Uterus (tissue), 4 donors: ENCODE results near the gene PIP5K1C. TPM values are rescaled to one million over a fixed set of nuclear protein-coding genes. Genes with fewer than 3 reads are reported as not detected.

Source experiments
- DNase-seq, 2 donors: peaks; one replicate each; pipeline ENCODE4 v3.0.0-alpha.2; 2019 to 2020
- H3K27ac ChIP-seq, 2 donors: fragments of 200-600 bp; sonication (generic); 1 replicate in 1 of 2; 2 replicates in 1 of 2; pipeline ENCODE4 v1.5.1; 2016 to 2018
- H3K27me3 ChIP-seq, 2 donors: fragments of 200-600 bp; sonication (generic); one replicate each; pipeline ENCODE4 v1.5.1; 2018 to 2019; ENCODE audit warnings: control low read depth in 1 of 2
- H3K36me3 ChIP-seq, 2 donors: fragments of 200-600 bp; sonication (generic); one replicate each; pipeline ENCODE4 v1.5.1; 2019; ENCODE audit warnings: control low read depth in 1 of 2
- H3K4me1 ChIP-seq, 2 donors: fragments of 200-600 bp; sonication (generic); one replicate each; pipeline ENCODE4 v1.5.1; 2018 to 2019; ENCODE audit warnings: control low read depth in 1 of 2
- H3K4me3 ChIP-seq, 2 donors: fragments of 200-600 bp; sonication (generic); 1 replicate in 1 of 2; 2 replicates in 1 of 2; pipeline ENCODE4 v1.5.1; 2018 to 2019; ENCODE audit warnings: mild to moderate bottlenecking in 1 of 2
- H3K9me3 ChIP-seq, 2 donors: fragments of 200-600 bp; sonication (generic); one replicate each; pipeline ENCODE4 v1.5.1; 2019; ENCODE audit warnings: control low read depth in 1 of 2
- CTCF ChIP-seq, 4 experiments: fragments of 200-600 bp in 2 of 4; fragments of 450-650 bp in 2 of 4; sonication (generic) in 2 of 4; IDR thresholded peaks; one replicate each; pipeline ENCODE4 v1.5.1; 2016 to 2019; ENCODE audit warnings: antibody characterized with exemption in 4 of 4, mild to moderate bottlenecking in 2 of 4, moderate library complexity in 1 of 4
- POLR2A ChIP-seq, 2 donors: fragments of 450-650 bp; IDR thresholded peaks; one replicate each; pipeline ENCODE4 v1.6.1; 2016; ENCODE audit warnings: antibody characterized with exemption in 2 of 2, mild to moderate bottlenecking in 1 of 2, moderate library complexity in 1 of 2
- intact Hi-C: fragments of 100-400 bp; cut with DNase I; formaldehyde crosslinking; loops from one replicate; pipeline ENCODE4 v1.15.1; 2023; ENCODE audit warnings: low total_unique reads
- total RNA-seq, 4 donors: library from RNA; depleted of rRNA in 3 of 4; stranded (reverse); fragments of >200 nt in 3 of 4; gene quantifications; one replicate each; pipeline versions ENCODE4 v1.1.0 to v1.2.4, GENCODE V29; 2014 to 2023
- donor health status: DM: yes; HTN: yes; CAD: no.

The PIP5K1C gene
- total RNA-seq, 4 donors from 2014 or later = 6.2 to 77.5 (median 33.2) TPM

DNA sequence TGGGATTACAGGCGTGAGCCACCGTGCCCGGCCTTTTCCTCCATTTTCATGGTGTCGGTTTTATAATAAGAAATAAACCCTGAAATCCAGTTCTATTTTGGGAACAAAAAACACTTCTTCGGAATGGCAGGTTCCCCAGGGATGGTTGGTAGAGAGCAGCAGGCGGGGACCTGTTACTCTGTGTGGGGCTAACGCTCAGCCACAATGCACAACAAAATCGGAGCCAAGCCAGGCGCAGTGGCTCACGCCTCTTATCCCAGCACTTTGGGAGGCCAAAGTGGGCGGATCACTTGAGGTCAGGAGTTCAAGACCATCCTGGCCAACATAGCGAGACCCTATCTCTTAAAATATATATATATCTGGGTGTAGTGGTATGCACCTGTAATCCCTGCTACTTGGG, 99.2 kb downstream of the PIP5K1C start:
- intact Hi-C loops = no loop called here
- H3K4me1 ChIP-seq = peaks cover 0 to 3% of the 10 kb centered on the region in 2 donors
- no peaks in the 10 kb centered on the region for H3K36me3 ChIP-seq
- H3K27ac ChIP-seq = no peak overlapping the region
- no peak for TF ChIP-seq CTCF (IDR thresholded peaks at IDR 0.05)
- TF ChIP-seq POLR2A (IDR thresholded peaks at IDR 0.05) = no peak
- H3K27me3 ChIP-seq = no peaks in the 10 kb centered on the region
- H3K9me3 ChIP-seq = no peaks in the 10 kb centered on the region
- no peak overlapping the region for H3K4me3 ChIP-seq
- DNase-seq = no peak

GRCh38 chr19:3599776-3600187, 100.5 kb downstream of the PIP5K1C start:
- intact Hi-C loops = no loop called here
- no peak overlapping the region for H3K4me3 ChIP-seq
- DNase-seq = no peak
- H3K4me1 ChIP-seq = peaks cover 0 to 3% of the 10 kb centered on the region in 2 donors
- H3K9me3 ChIP-seq = no peaks in the 10 kb centered on the region
- H3K27ac ChIP-seq = no peak overlapping the region
- H3K36me3 ChIP-seq = no peaks in the 10 kb centered on the region
- H3K27me3 ChIP-seq = no peaks in the 10 kb centered on the region
- TF ChIP-seq CTCF (IDR thresholded peaks at IDR 0.05) (no peak), POLR2A (IDR thresholded peaks at IDR 0.05) (no peak)

- DNase-seq = no peak
- intact Hi-C loops = no loop called here
These were observed 104.7 kb downstream of the PIP5K1C start for GRCh38 chr19:3595521-3596061.

GRCh38 chr19:3593156-3593555, 107.1 kb downstream of the PIP5K1C start:
- H3K9me3 ChIP-seq = no peaks in the 10 kb centered on the region
- no peak for TF ChIP-seq CTCF (IDR thresholded peaks at IDR 0.05)
- TF ChIP-seq POLR2A (IDR thresholded peaks at IDR 0.05) = no peak
- H3K36me3 ChIP-seq = no peaks in the 10 kb centered on the region
- no peak for DNase-seq
- H3K4me1 ChIP-seq = no peaks in the 10 kb centered on the region
- no peak overlapping the region for H3K4me3 ChIP-seq
- intact Hi-C loops = no loop called here
- H3K27me3 ChIP-seq = no peaks in the 10 kb centered on the region
- no peak overlapping the region for H3K27ac ChIP-seq

More at GRCh38 chr19:3595521-3596061, 104.7 kb downstream of the PIP5K1C start:
- no peak for TF ChIP-seq POLR2A (IDR thresholded peaks at IDR 0.05)
- TF ChIP-seq CTCF (IDR thresholded peaks at IDR 0.05) = no peak
- Histone ChIP-seq H3K4me3 (no peak overlapping the region), H3K27me3 (no peaks in the 10 kb centered on the region), H3K36me3 (no peaks in the 10 kb centered on the region), H3K27ac (no peak overlapping the region), H3K9me3 (no peaks in the 10 kb centered on the region), H3K4me1 (no peaks in the 10 kb centered on the region)

GRCh38 chr19:3591876-3592613, 108.2 kb downstream of the PIP5K1C start:
- intact Hi-C loops = no loop called here
- H3K27ac ChIP-seq = no peak overlapping the region
- no peak for DNase-seq

More at GRCh38 chr19:3591876-3592613, 108.2 kb downstream of the PIP5K1C start:
- no peaks in the 10 kb centered on the region for H3K9me3 ChIP-seq
- TF ChIP-seq CTCF (IDR thresholded peaks at IDR 0.05) = no peak
- no peak overlapping the region for H3K4me3 ChIP-seq
- no peaks in the 10 kb centered on the region for H3K27me3 ChIP-seq
- H3K4me1 ChIP-seq = no peaks in the 10 kb centered on the region
- H3K36me3 ChIP-seq = no peaks in the 10 kb centered on the region
